SIG-M5 treated with dmso at 0.1 percent for 504 hours (cell line): ENCODE data around the gene ADGRG6.

Source experiments
- DNase-seq: peaks from one replicate; lab custom pipeline; 2025; ENCODE audit not compliant: unreplicated experiment; lab: John Stamatoyannopoulos, UW

ADGRG6 gene

GRCh38 chr6:142320366-142320765 lies 18.6 kb downstream of the ADGRG6 start:
- DNase-seq: no peak

GRCh38 chr6:142321451-142321850 lies 19.6 kb downstream of the ADGRG6 start:
- DNase-seq: no peak

GRCh38 chr6:142322066-142322465 lies 20.3 kb downstream of the ADGRG6 start:
- no peak for DNase-seq

- no peak for DNase-seq
These were observed 20.8 kb downstream of the ADGRG6 start for GRCh38 chr6:142322504-142323198.

GRCh38 chr6:142323377-142323776 lies 21.6 kb downstream of the ADGRG6 start:
- peak; percentile 67 for DNase-seq

GRCh38 chr6:142324111-142324510 lies 22.3 kb downstream of the ADGRG6 start:
- no peak for DNase-seq

GRCh38 chr6:142325111-142325510 lies 23.3 kb downstream of the ADGRG6 start:
- DNase-seq: no peak

GRCh38 chr6:142326540-142326939 lies 24.7 kb downstream of the ADGRG6 start:
- DNase-seq: no peak

- DNase-seq: no peak
These were observed 26.3 kb downstream of the ADGRG6 start for GRCh38 chr6:142328070-142328469.

- DNase-seq: no peak
These were observed 27.8 kb downstream of the ADGRG6 start for GRCh38 chr6:142329486-142330113.

- no peak for DNase-seq
These were observed 29.3 kb downstream of the ADGRG6 start for GRCh38 chr6:142331075-142331551.

GRCh38 chr6:142331601-142332000 lies 29.8 kb downstream of the ADGRG6 start:
- no peak for DNase-seq

- no peak for DNase-seq
These were observed 30.7 kb downstream of the ADGRG6 start for GRCh38 chr6:142332393-142333098.

GRCh38 chr6:142333431-142333830 lies 31.6 kb downstream of the ADGRG6 start:
- no peak for DNase-seq

GRCh38 chr6:142334294-142334693 lies 32.5 kb downstream of the ADGRG6 start:
- no peak for DNase-seq

- DNase-seq: no peak
These were observed 33.6 kb downstream of the ADGRG6 start for GRCh38 chr6:142335415-142335814.

GRCh38 chr6:142336183-142336582 lies 34.4 kb downstream of the ADGRG6 start:
- DNase-seq: no peak

GRCh38 chr6:142336787-142337186 lies 35.0 kb downstream of the ADGRG6 start:
- no peak for DNase-seq

- no peak for DNase-seq
These were observed 37.3 kb downstream of the ADGRG6 start for GRCh38 chr6:142339113-142339512.

GRCh38 chr6:142339968-142340658 lies 38.3 kb downstream of the ADGRG6 start:
- no peak for DNase-seq

- no peak for DNase-seq
These were observed 40.1 kb downstream of the ADGRG6 start for GRCh38 chr6:142341855-142342330.
